NCI-H146 treated with DMSO at 0.1 percent for 48 hours (cell line): ENCODE data around the gene CENPN.

Experiments
- DNase-seq: peaks from one replicate; lab custom pipeline; 2025; ENCODE audit not compliant: unreplicated experiment; lab: John Stamatoyannopoulos, UW

CENPN gene

DNA sequence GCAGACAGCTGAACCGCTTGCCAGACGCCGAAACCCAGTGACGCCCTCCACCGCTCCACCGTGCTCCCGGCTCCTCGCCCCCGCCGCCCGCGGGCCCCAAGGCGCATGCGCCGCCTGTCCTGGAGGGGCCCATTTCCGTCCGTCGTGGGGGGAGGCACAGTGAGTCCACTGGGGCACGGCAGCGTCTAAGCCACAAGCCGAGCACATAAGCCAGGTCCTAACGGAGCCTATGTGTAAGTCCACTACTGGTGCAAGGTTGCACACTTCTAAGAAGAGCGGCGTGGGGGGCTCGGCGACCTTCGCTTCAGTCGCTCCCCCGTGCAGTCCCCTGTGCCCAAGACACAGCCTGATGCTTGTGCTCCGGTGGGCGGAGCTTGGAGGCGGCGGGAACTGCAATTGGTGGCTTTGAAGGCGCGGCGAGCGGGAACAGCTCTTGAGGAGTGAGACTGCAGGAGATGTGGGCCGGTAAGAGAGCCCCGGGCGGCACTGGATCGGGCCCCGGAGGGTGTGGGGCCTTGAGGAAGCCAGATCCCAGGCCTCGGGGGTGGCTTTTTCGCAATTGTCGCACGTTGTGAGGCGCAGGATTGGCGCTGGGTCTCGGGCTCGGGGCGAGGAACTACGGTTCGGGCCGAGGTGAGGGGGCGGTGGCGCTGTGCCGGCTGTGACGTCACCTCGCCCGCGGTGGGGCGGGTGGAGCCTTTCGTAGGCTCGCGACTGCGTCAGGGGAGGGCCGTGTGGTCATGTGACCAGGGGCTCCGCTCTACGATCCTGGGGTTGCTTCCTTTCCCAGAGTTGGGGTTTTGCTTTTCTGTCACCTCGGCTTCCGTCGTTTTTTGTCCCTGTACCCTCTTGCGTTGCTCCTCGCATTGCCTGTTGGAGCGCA lies at the start of gene CENPN, which contains the start of gene CMC2:
Gene CENPN, plus strand, starts transcription at position 402 of the 883 bp plus-strand sequence. CDS start 4,726 bp downstream, outside the sequence.
Gene CMC2, minus strand, starts transcription at position 73 of the 883 bp plus-strand sequence. CDS start 9,491 bp downstream, outside the sequence.
- DNase-seq = peak; percentile 78

DNA sequence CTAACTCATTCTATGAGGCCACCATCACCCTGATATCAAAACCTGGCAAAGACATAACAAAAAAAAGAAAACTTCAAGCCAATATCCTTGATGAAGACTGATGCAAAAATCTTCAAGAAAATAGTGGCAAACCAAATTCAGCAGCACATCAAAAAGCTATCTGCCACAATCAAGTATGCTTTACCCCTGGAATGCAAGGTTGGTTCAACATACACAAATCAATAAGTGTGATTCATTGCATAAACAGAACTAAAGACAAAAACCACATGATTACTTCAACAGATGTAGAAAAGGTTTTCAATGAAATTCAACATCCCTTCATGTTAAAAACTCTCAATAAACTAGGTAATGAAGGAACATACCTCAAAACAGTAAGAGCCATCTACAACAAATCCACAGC lies 48.7 kb upstream of the CENPN start:
- no peak for DNase-seq

- DNase-seq = no peak
Measured at GRCh38 chr16:80962879-80963278, 44.1 kb upstream of the CENPN start.

DNA sequence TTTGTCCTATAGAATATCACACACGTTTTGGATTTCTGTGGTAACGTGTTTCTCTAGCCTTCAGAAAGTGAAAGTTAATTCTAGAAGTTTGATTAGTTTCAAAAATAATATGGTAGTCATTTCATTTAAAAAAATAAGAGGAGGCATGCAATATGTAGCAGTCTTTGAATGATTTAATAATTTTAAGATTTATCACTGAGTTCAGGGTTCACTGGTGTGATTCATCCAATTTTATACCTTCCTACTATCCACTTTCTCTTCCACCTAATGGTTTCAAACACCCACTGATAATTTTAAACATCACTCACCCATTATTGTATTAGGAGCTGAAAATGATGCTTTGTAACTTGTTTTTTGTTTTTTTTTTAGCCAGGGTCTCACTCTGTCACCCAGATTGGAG lies 42.7 kb upstream of the CENPN start:
- DNase-seq = no peak

DNA sequence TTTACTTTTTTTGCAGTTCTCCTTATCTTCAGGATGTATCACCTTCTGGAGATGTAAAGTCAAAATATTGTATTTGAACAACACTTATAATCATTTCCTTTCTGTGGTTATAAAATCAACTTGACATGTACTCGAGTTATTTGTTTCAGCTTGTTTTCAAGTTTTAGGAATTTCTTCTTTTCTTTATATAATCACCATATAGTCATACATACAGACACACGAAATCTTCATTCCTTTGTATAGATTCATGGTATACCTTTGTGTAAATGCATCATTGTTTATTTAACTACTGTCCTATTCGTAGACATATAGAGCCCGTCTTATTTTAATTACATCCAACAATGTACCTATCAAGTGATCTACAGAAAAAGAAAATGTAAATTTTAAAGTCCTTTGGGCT lies 40.4 kb upstream of the CENPN start:
- DNase-seq = no peak

- DNase-seq = no peak
Measured at GRCh38 chr16:80968386-80969113, 38.5 kb upstream of the CENPN start.

GRCh38 chr16:80969114-80969484 lies 37.9 kb upstream of the CENPN start:
- DNase-seq = no peak

DNA sequence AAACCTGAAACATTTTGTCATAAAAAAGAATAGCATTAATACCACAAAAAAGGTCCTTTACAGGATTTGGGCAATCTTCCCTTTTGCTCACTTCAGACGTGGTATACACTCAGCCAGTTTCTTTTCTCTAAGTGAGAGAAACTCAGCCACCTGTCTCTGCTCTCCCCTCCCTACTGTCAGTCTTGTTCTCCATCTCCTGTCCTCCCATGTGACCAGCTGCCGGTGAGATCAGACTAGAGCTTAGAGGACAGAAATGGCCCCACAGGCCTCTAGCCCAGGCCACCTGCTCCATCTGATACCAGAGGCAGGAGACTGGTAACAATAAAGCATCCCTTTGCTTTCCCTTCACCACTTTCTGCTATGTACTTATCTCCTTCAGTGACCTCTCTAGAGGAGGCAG lies 35.2 kb upstream of the CENPN start:
- peak; percentile 10 for DNase-seq

GRCh38 chr16:80972611-80973010 lies 34.4 kb upstream of the CENPN start:
- DNase-seq = no peak

GRCh38 chr16:80973991-80974390 lies 33.0 kb upstream of the CENPN start:
- no peak for DNase-seq

- no peak for DNase-seq
Measured at GRCh38 chr16:80974649-80975376, 32.2 kb upstream of the CENPN start.

GRCh38 chr16:80976946-80977345 lies 30.1 kb upstream of the CENPN start:
- no peak for DNase-seq

DNA sequence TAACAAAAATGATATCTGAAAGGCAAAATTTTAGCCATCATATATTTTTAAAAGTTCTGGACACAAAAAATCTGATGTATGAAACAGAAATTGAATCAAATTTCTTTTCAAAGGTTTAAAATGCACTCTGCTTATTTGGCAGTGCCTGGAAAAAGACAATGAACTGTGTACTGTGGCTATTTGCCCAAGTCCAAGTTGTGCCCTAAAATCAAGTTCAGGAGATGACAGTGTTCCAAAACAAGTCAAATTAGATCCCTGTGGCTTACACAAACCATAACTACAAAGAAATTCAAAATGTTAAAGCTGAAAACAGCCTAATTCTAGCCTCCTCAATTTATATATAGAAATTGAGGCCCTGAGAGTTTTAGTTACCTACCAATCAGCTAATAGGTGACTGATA lies 25.9 kb upstream of the CENPN start:
- DNase-seq = no peak

GRCh38 chr16:80982646-80983045 lies 24.4 kb upstream of the CENPN start:
- no peak for DNase-seq

DNA sequence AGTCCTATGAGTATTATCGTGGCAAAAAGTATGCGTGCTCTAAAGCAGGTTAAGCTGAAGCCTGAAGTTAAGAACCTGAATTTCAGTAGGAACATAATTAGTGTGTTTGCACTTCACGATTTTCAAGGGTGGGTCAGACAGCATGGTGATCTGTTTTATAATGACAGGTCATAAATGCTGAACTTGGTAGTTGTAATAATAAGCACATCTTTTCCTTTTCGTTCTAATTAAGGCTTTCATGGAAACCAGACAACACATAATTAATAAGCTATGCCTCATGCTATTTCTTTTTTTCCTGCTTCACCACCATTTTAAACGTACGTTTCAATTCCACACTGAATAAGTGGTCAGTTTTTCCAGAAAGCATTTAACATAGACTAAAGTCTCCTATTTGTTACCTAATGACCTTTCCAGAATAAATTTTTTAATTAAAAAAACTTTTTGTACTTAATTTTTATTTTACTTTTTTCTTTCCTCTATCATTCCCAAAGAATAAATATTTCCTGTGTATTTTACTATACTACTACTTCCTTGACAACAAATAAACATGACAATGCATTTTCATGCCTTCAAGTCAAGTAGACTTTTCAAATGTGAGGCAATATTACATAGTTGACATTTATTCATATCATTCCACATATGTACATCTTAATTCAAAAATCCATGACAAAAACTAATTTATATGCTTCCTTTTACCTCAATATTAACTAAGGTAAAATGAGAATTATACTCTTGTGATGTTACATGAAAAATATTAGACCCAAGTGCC lies 22.7 kb upstream of the CENPN start:
- DNase-seq = no peak

DNA sequence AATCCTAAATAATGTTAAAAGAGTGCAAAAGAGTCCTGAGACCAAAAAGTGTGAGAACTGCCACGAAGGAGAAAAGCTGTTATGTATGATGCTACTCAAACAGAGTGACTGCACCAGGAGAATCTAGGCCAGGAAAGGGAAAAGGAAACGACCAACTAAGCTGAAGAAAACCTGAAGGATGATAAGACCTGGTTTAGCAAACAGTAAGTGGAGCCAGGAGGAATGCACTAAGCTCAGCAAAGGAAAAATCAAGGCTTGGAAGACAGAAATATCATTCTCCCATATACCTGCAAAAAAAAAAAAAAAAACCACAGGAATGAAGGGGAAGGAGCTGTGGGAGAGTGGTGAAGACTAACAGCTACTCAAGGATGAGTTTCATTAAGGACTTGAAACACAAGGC lies 21.4 kb upstream of the CENPN start:
- no peak for DNase-seq

DNA sequence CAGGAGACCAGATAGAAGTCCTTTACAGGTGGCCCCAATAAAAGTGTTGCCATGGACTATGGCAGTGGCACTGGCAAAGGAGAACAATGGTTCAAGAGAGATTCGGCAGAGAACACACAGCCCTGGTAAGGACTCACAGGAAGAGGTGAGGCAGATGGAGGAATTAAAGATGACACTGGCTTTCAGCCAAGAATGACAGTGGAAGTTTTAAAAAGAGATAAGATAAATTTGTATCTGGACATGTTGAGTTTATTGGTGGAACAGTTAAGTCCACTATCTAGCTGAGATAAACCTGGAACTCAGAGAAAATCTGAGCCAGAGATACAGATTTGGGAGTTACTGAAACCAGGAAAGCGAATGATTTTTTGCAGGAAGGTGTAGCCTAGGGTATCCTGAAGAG lies 20.5 kb upstream of the CENPN start:
- no peak for DNase-seq

DNA sequence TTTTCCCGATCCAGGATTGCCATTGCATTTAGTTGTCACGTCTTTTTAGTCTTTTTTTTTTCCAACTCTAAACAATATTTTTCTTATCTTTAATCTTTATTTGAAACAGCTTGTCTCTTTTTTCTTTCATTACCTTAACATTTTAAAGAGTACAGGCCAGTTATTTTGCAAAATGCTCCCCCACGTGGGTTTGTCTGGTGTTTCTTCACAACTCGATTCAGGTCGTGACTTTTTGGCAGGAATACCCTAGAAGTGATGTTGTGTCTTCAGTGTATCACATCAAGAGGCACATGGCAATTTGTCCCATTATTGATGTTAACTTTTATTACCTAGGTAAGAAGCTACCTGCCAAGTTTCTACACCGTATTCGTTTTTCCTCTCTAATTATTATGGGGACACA lies 18.3 kb upstream of the CENPN start:
- no peak for DNase-seq

DNA sequence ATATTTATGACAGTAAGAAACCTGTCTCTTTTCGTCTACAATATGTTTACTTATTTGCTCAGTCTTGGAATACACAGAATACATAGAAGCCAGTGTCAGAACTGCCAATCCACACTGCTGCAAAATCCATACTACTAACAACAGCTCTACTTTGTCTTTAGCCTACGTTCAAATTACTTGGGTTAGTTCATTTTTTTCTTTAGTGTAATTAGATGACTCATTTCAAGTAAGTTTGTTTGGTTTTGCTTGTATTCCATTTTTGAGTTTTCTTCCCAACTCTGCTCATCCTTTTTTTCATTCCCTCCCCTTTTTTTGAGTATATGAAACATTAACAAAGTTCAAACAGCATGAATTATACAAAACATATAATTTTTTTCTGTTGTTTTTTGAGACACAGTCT lies 17.2 kb upstream of the CENPN start:
- DNase-seq = no peak

DNA sequence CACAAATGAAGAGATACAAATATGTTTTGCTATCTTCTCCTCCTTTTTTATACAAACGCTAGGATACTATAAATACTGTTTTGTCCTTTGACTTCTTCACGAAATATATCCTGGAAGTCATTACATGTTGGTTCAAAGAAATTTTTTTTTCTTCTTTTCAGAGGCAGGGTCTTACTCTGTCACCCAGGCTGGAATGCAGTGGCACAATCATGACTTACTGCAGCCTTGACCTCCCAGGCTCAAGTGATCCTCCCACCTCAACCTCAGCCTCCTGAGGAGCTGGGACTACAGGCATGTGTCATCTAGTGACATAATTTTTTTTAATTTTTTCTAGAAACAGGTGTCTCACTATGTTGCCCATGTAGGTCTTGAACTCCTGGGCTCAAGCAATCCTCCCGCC lies 16.4 kb upstream of the CENPN start:
- DNase-seq = no peak

GRCh38 chr16:80990978-80991377 lies 16.0 kb upstream of the CENPN start:
- DNase-seq = no peak
